BE2C (cell line): ENCODE data around the gene YPEL1.
"Not testable (repeated sequence)": the region's sequence is repeated elsewhere in the genome, so short reads cannot be mapped to it uniquely, and the experiment has no call there.

Source experiments
- DNase-seq: peaks from one replicate; pipeline ENCODE4 v3.0.0-alpha.2; 2020
- H3K27me3 ChIP-seq: fragments of 250-450 bp; sonication (Bioruptor Pico); 2 replicates; pipeline ENCODE4 v1.5.1; 2020; ENCODE audit warnings: mild to moderate bottlenecking
- H3K36me3 ChIP-seq: fragments of 250-450 bp; sonication (Bioruptor Pico); 2 replicates; pipeline ENCODE4 v1.5.1; 2020; ENCODE audit warnings: mild to moderate bottlenecking
- H3K4me1 ChIP-seq: fragments of 250-450 bp; sonication (Bioruptor Pico); 2 replicates; pipeline ENCODE4 v1.5.1; 2020
- H3K4me3 ChIP-seq: 2 replicates; pipeline ENCODE4 v1.5.1; 2011; ENCODE audit warnings: low read depth, low read length
- H3K9me3 ChIP-seq: fragments of 250-450 bp; sonication (Bioruptor Pico); 2 replicates; pipeline ENCODE4 v1.5.1; 2020
- CTCF ChIP-seq: IDR thresholded peaks from 2 replicates; pipeline ENCODE4 v1.5.1; 2012; ENCODE audit warnings: mild to moderate bottlenecking, low read depth, low read length

YPEL1 gene

GRCh38 chr22:21695430-21696085 lies 40.0 kb downstream of the YPEL1 start:
- Histone ChIP-seq H3K4me3 (no peak overlapping the region), H3K4me1 (peaks cover 8% of the 10 kb centered on the region; the same call in 1 of the 2 replicates), H3K36me3 (peaks cover 36% of the 10 kb centered on the region), H3K9me3 (no peaks in the 10 kb centered on the region), H3K27me3 (no peaks in the 10 kb centered on the region)
- TF ChIP-seq CTCF: no peak
- DNase-seq: no peak

- Histone ChIP-seq H3K4me1 (peaks cover 8% of the 10 kb centered on the region; the same call in 1 of the 2 replicates), H3K27me3 (no peaks in the 10 kb centered on the region), H3K4me3 (no peak overlapping the region), H3K36me3 (peaks cover 36% of the 10 kb centered on the region), H3K9me3 (no peaks in the 10 kb centered on the region)
- no peak for DNase-seq
- TF ChIP-seq CTCF: no peak
These were observed 40.7 kb downstream of the YPEL1 start for GRCh38 chr22:21694795-21695429.

- Histone ChIP-seq H3K4me1 (peaks cover 8% of the 10 kb centered on the region; the same call in 1 of the 2 replicates), H3K27me3 (no peaks in the 10 kb centered on the region), H3K9me3 (no peaks in the 10 kb centered on the region), H3K36me3 (peaks cover 36% of the 10 kb centered on the region), H3K4me3 (no peak overlapping the region)
- no peak for DNase-seq
- no peak for TF ChIP-seq CTCF
These were observed 41.2 kb downstream of the YPEL1 start for GRCh38 chr22:21694394-21694793.

- Histone ChIP-seq H3K4me3 (no peak overlapping the region), H3K4me1 (peaks cover 7% of the 10 kb centered on the region; the same call in 1 of the 2 replicates), H3K9me3 (no peaks in the 10 kb centered on the region), H3K27me3 (no peaks in the 10 kb centered on the region), H3K36me3 (peaks cover 36% of the 10 kb centered on the region)
- no peak for DNase-seq
- TF ChIP-seq CTCF: no peak
These were observed 41.6 kb downstream of the YPEL1 start for GRCh38 chr22:21693999-21694341.

- H3K4me3 ChIP-seq: no peak overlapping the region
- no peaks in the 10 kb centered on the region for H3K9me3 ChIP-seq
- no peaks in the 10 kb centered on the region for H3K27me3 ChIP-seq
- no peak for TF ChIP-seq CTCF
- peaks cover 41% of the 10 kb centered on the region for H3K36me3 ChIP-seq
- DNase-seq: no peak
- peaks cover 2% of the 10 kb centered on the region; the same call in 1 of the 2 replicates for H3K4me1 ChIP-seq
These were observed 42.1 kb downstream of the YPEL1 start for GRCh38 chr22:21693333-21693998.

- peaks cover 46% of the 10 kb centered on the region for H3K36me3 ChIP-seq
- H3K4me3 ChIP-seq, H3K27me3 ChIP-seq, H3K4me1 ChIP-seq, DNase-seq, H3K9me3 ChIP-seq: not testable (repeated sequence)
These were observed 42.7 kb downstream of the YPEL1 start for GRCh38 chr22:21692856-21693255.
